A172 (cell line): ENCODE measurements around the gene OPALIN. TPM values are rescaled to one million over a fixed set of nuclear protein-coding genes. Genes with fewer than 3 reads are reported as not detected.
A peak's percentile ranks its signal among the peaks of the same experiment; 100 is the strongest.

ENCODE experiments used
- DNase-seq: peaks from one replicate; pipeline ENCODE4 v3.0.0-alpha.2; 2015; ENCODE audit warnings: low spot score
- total RNA-seq: library from RNA; depleted of rRNA; stranded (reverse); fragments of >200 nt; shearing (Covaris generic); gene quantifications from 2 replicates; pipeline ENCODE4 v1.2.3, GENCODE V29; 2014

The OPALIN gene
- total RNA-seq, 1 experiment from 2014 or later: not detected

DNA sequence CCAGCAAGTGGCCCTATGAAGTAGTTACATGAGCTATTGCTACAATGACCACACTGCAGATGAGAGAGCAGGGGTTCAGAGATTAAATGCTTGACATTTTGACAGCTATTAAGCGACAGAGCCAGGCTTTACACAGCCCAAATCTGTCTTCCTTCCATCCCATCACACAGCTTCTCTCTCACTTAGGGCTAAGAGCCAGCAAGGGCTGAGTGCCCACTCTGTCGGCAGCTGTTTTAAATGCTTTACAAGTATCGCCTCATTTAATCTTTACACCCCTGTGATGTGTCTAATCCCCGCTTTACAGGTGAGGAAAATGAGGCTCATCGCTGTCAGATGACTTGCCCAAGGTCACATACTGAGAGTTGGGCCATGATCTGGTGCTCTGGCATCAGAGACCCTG is 15.2 kb upstream of the OPALIN start:
- no peak for DNase-seq

DNA sequence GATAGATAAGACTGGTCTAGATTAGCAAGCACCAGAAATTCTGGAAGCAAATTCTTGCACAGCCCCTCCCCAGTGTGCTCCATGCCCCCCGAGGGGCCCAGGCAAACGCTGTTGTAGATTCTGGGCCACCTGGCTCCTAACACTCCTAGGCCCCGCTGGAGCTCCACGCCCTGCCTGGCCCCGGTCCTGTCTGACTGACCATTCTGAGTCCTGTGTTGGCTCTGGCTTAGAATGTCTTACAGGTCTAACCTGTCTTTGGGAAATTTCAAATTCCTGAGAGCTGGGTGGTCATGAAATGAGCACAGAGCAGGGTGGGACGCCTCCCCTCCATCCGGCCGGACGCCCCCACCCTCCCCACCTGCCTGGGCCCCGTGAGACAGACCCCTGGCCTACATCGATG is 12.6 kb upstream of the OPALIN start:
- no peak for DNase-seq

DNA sequence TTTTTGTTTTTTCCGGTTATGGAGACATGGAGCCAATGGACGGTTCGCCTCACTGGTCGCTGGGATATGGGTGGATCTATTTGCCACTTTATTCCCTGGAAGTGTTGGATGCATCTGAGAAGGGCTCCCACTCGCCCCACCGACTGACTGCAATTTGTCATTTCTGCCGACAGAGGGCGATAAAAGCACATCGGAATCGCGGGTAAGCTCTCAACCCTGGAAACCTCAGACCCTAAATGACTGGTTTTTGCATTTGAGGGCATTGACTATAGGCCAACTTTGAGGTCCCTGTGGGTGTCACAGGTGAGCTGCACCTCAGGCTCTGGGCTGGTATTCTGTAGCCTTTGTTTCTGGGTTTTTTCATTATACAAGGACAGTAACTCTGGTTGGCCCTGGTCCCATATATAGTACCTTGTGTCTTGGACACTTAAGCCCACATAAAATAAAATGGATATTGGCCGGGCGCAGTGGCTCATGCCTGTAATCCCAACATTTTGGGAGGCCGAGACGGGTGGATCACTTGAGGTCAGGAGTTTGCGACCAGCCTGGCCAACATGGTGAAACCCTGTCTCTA is 11.9 kb upstream of the OPALIN start:
- peak; percentile 60 for DNase-seq

DNA sequence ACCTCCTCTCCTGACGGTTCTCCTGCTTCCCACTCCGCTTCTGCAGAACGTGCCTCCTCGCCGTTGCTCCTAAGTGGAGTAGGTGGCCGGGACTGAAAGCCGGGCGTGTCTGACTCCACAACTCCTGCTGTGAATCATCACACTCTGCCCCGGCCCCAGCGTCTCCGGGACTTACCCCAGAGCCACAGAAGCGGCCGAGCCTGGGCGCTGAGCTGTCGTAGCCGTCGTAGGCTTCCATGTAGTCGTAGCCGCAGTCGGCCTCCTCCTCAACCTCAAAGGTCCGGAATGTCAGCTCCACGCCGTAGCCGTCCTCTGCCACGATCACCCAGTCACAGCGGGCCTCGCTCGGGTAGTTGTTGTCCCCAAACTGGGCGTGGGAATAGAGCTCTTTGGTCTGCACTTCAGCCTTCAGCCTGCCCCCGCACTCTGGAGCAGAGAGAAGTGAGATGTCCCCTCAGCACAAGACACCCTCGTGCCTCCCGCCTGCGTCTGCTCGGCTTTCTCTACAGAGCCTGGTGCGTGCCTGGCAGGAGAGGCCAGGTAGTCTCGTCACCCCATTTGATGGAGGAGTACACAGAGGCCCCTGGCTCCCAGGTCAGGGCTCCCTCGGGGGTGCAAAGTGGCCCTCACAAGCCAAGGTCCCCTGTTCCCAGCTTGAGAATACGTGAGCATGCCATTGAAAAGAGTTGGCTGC is 11.2 kb upstream of the OPALIN start:
- DNase-seq: peak; percentile 76

DNA sequence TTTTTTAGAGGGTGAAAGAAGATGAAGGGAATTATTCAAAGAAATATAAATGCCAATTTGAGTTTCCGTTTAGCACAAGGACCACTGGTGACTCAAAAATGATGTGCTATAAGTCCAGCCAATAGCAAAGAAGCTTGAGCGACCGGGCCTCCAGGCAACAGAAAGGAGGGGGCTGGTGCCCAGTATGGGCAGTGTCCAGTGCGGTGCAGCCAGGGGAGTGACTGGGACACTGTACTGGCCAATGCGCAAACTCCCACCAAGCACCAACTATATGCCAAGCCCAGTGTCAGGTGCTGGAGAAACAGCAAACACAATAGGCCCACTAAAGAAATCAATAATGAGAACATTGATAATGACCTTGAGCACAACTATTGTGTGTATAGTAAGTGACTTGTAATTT is 10.2 kb upstream of the OPALIN start:
- DNase-seq: no peak

DNA sequence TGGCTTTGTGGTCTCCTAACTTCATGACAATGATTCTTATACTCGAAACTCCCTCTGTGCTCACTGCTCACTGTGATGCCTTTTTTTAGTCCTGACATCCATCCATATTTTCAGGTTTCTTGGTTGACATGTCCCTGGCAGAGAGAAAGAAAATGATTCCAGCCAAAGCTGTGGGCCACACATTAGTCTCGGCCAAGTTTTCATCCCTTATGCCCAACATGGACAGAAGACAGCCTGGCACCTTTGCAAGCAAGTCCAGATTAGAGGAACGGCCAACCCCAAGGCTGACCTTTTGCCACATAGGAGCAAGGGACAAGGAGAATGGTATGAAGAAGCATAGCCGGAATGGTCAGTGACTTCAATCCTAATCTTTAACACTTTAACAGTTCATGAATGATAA is 8.7 kb upstream of the OPALIN start:
- no peak for DNase-seq

DNA sequence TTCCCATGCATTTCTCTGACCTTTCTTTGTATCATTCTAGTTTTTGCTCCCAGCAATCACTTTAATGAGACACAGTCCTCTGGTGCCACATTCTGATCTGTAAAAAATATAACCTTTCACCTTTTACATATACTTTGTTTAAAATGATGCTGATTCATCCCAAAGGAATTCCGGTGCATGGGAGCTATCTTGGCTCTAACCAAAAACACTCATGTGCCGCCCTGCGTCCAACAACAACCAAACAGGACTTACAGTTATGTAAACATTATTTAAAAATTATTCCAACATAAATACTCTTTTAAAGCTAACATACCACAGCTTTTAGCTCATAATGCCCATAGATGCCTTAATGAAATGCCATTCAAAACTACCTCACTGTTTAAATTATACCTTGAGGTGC is 7.7 kb upstream of the OPALIN start:
- DNase-seq: no peak

DNA sequence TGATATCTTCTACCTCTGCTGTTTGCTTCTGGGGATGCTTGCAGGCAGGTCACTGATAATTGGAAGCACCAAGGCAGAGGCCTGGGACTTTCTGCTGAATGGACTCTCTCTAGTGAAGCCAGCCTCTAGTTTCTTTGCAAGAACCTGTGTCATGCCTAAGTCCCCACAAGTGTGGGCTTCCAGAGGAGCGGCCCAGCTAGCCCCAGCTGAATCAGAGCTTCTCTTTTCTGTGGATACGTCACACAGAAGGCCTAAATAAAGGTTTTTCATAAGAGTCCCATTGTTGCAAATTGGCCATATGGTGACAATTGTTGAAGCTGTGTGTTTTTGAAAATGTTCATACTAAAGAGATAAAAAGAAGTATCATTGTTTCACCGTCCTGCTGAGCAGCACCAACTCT is 6.8 kb upstream of the OPALIN start:
- no peak for DNase-seq

DNA sequence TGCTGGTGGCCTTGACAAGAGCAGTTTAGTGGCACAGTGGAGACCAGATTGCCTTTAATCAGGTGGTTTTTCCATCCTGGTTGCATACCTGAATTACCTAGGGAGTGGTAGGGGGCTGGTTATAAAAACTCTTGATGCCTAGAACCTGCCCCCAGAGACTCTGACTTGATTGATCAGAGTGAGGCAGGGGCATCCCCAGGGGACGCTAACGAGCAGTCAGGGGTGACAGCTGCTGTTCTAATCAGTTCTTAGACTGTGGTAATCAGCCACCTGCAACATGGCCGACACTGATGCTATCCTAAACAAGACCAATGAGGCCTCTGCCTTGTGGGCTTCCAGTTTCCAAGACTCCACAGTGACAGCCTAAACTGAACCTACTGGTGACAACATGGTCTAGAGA is 2.0 kb upstream of the OPALIN start:
- DNase-seq: no peak

DNA sequence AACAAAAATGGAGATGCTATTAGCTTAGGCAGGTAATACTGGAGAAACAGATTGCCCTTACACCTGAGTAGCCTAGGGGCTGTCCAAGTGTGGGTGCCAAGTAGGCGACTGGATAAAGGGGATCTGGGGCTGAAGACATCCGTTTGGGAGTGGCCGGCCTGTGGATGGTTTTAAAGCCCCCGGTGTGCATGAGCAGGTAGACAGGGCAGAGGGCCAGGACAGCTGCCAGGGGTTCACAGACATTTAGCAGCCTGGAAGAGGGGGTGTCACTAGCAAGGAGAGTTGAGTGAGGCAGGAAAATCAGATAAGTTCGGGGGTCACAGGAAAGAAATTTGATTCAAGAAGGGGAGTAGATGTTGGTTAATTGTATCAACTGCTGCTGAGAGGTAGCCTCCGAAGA is 1.5 kb upstream of the OPALIN start:
- no peak for DNase-seq

DNA sequence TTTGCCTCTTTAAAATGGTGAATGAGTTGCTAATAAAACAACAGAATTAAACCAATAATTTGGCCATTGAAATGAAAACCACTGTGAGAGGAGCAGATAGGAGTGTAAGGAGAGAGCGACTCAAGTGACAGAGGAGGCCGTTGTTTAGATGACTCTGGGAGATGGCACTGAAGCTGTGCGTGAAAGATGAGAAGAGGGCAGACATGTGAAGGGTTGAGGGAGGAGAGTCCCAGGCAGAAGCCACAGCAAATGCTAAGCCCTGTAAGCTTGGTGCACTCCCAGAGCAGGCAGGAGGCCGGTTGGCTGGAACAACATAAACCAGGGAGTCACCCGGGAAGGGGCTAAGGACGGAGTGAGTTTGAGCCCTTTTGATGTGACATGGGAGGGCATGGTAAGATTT is 814 bp upstream of the OPALIN start:
- no peak for DNase-seq

DNA sequence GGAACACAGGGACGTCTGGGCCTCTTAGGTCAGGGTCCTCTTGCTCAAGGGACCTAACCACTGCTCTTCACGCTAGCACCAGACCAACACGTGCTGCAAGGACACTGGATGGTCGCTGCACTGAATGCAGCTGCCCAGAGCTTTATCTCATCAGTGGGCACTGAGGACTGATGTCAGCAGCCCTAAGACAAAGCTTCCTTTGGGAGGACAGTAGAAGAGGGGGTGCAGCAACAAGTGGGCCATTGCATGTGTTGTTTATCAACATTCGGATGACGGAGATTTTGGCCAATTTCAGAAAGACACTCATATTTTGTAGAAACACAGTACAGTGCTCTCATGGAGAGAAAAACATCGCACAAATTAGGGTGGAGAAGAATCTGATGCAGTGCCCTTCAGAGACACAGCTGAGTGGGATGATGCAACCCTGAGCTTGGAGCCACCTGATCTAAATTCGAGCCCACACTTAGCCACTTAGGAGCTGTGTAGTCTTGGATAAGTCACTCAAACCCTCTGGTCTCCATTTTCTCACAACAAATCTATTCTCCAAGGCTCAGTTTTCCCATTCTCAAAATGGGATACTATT is 1.7 kb downstream of the OPALIN start:
- no peak for DNase-seq

DNA sequence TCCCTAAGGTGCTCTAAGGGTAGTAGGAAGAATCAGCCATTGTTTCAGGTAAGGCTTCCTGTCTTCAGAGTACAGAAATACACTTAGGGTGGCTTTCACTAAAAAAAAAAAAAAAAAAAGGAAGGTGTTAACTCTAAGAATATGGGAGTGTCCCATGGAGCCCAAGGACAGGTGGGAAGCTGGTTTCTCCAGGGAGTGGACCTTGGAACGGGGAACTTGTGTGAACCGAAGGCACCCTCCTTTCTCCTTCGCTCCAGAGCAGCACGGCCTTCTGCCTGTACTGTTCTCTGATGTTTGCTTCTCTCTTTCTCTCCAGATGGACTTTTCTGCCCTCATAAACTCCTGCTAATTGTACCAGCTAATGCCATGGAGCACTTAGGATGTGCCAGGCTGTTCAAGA is 6.2 kb downstream of the OPALIN start:
- no peak for DNase-seq

DNA sequence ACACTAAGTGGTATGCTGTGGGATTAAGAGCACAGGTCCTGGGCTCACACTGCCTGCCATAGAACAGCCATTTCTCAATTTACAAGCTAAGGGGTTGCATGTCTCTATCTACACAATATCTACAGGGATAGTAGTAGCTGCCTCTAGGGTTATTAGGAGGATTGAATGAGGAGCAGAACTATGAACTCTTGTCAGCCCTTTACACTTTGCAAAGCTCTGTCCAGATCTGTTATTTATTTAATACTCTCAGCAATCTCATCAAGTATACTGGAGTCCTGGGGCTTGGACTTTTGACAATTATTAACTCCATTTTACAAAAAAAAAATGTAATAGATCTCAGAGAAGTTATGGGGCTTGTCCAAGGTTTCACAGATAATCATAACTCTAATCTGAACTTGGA is 6.8 kb downstream of the OPALIN start:
- no peak for DNase-seq

DNA sequence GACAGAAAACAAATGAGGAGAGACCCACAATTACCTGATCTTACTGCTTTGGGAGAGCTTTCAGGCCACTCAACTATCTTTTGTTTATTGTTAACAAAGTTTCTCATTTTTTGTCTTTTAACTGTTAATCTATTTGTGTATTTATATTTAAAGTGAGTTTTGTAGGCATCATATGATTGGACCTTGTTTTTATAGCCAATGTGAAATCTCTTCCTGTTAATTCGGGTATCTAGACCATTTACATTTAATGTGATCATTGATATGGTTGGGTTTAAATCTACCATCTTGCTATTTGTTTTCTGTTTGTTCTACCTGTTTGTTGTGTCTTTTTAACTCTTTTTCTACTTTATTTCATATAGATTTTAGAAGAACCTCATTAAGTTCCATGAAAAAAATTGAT is 12.5 kb downstream of the OPALIN start:
- DNase-seq: no peak

DNA sequence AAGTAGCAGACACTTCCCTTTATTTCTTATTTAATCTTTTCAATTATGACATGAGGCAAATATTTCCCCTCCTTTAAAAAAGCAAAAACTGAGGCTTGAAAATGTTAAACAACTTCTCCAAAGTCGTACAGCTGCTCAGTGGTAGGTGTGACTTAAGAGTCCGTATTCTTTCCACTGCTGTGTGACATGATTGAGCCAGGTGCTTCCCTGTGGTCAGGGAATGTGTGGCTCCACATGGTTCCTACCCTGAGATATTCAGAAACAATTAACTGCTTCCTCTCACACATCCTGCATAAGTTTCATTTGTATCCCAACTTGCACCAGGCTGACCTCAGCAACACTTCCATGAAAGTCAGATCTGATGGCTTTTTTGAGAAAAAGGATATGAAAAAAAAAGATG is 13.6 kb downstream of the OPALIN start:
- no peak for DNase-seq

DNA sequence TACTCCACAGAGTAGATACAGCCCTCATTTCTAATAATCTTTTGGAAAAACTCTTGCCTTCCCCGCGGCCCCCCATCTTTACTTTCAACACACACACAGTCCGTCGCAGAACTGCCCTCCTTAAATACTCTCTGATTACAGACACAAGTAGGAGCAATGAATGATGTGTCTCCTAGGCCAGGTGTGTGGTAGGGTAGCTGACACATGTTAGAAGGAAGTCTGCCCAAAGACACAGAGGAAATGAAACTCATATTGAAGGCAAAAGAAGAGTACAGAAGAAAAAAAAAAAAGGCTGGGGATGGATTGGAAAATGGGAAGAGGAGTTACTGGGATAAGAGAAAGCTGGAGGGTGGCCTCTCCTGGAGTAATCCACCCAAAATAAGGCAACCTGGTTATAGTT is 14.6 kb downstream of the OPALIN start:
- no peak for DNase-seq

DNA sequence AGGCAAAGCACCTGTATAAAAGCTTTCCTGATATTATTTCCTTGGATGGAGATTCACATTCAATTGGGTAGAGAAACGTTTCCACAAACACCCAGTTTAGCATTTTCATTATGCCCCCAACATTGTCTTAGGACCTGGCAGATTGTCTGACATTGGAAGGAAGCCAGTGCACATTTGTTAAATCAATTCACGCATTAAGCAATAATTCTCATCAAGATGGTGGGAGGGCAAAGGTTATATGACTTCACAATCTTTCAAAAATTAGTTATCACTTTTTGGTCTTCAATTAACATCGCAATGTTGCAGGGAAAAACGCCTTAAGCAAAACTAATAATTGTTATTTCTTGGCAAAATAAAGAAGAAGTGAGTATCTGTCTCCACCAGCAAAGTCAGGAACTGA is 16.4 kb downstream of the OPALIN start:
- no peak for DNase-seq

DNA sequence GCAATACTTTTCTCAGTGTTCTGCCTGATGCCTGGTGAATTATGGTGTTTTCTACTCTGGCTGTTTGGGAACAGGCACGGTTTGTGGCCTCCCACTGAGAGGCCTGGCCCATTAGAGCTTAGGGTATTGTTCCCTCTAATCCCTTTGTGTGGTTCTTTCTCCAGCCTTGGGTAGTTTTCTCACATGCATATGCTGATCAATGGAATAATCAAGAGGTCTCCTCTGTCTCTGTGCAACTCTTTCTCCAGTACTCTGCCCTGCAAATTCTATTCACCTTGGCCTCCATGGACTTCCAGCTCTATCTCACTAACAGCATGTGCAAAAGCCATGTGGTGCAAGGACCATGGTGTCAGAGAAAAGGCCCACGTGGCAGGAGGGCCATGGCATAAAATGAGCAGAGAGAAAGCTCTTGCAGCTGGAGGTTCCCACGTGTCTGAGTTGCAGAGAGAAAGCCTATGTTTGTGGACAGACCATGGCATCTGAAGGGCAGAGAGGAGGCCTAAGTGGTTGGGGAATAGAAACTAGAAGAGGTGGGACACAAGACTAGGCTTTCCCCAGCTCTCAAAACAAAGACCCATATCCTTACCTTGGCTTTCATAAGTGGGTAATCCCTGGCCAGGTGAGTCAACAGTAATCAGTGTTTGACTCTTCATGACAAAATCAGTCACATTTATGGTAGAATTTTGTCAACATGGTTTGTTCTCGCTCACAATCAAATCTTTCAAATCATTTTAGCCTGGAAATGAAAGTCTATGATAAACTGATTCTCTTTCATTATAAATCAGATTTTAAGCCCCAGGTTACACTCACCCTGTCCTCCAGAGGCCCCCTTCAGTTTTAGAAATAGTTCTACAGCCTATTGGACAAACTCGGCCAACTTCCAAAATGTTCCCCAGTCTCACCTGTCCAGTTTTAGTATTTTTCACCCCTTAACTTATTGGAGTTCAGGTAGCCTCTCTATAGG is 17.3 kb downstream of the OPALIN start:
- DNase-seq: no peak

DNA sequence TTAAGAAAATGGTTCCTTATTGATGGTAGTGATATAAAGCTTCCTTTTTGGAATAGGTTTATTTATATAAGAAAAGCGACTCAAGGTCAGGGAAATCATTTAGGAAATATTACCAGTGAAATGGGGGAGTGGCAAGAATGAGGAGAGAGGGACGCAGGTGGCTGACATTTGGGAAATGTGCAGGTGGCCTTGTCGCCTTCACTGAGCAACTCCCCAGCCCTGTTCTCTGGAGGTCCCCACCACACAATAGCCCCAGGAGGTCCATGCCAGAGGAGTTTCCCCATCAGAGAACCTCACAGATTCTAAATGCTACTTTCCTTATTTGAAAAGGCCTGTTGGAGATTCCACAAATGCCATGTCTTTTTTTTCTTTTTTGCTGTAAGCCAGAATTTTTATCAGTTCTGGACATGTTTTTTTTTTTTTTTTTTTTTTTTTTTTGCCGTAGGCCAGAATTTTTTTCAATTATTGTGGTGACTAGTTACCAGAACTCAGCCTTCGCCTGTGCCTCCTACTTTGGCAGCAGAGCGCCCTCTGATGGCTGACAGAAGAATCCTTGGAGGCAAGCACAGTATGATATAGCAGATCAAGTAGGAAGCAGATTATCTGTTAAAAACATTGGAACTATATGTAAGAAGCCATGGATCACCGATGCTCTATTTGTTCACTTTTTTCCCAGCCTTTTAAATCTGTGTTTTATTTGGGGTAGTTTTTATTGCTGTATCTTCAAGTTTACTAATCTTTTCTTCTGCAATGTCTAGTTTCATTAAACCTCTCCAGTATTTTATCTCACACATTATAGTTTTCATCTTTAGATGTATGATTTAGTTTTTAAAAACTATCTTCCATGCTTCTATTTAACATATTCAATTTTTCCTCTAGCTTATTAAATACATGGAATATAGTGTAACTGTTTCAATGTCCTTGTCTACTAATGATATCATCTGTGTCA is 18.6 kb downstream of the OPALIN start:
- peak; percentile 45 for DNase-seq

DNA sequence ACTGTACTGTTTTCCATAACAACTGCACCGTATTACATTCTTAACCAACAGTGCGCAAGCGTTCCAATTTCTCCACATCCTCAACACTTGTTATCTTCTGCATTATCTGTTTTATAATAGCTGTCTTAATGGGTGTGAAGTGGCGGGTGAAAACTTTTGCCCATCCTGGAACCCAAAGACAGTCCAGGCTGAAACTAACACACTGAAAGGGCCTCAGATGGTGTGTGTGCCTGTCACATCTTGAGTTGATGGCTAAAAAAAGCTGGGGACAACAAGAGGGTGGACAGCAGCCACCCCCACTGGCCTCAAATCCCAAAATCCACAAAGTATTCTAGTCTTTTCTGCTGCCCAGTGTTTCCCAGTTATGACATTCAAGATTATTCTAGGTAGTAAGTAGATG is 19.4 kb downstream of the OPALIN start:
- DNase-seq: no peak
